Activated naive CD4-positive, alpha-beta T cell treated with anti-CD3 and anti-CD28 coated beads, Interleukin-2, amount 50 U/mL, for 72 hours (primary cell): ENCODE results near the gene RAB20. TPM values are rescaled to one million over a fixed set of nuclear protein-coding genes. Genes with fewer than 3 reads are reported as not detected.
"Not testable (repeated sequence)": the region's sequence is repeated elsewhere in the genome, so short reads cannot be mapped to it uniquely, and the experiment has no call there.

Experiments
- ATAC-seq, 2 donors: fragments of 150-1000 bp; cut with Tn5 transposase; 2 replicates each; pipeline ENCODE4 v1.10.0; 2021; ENCODE audit warnings: mild to moderate bottlenecking in 2 of 2, moderate library complexity in 2 of 2
- DNase-seq, 2 donors: peaks; one replicate each; pipeline ENCODE4 v3.0.0; 2021 to 2022; ENCODE audit warnings: low spot score in 2 of 2
- H3K27ac Mint-ChIP-seq, 2 donors: one replicate each; pipeline ENCODE4 v1.8.0; 2022; ENCODE audit warnings: mild to moderate bottlenecking in 2 of 2, mixed read lengths in 2 of 2
- H3K36me3 Mint-ChIP-seq, 2 donors: one replicate each; pipeline ENCODE4 v1.8.0; 2022; ENCODE audit warnings: mixed read lengths in 2 of 2
- H3K9me3 Mint-ChIP-seq, 2 donors: one replicate each; pipeline ENCODE4 v1.8.0; 2022; ENCODE audit warnings: mixed read lengths in 2 of 2
- total RNA-seq, 2 donors: library from RNA; stranded (reverse); gene quantifications; one replicate each; pipeline ENCODE4 v1.2.3, GENCODE V29; 2022

Gene RAB20
- total RNA-seq, 2 donors from 2014 or later: 0.30 to 18.5 TPM

DNA sequence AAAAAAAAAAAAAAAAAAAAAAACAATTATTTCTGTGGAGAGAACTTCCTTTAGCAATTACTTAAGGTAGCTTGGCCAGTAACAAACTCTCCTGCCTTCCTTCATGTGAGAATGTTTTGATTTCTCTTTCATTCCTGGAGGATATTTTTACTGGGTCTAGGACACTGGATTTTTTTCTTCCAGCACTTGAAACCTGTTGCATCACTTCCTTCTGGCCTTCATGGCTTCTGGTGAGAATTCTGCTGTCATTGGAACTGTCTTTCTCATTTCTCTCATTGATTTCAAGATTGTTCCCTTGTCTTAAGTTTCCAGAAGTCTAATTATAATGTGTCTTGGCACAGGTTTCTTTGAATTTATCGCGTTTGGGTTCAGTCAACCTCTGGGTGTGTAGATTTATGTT, 19.3 kb upstream of the RAB20 start:
- H3K36me3 Mint-ChIP-seq: no peaks in the 10 kb centered on the region
- H3K9me3 Mint-ChIP-seq: no peaks in the 10 kb centered on the region
- DNase-seq (no peak), ATAC-seq (no peak)
- H3K27ac Mint-ChIP-seq: no peak overlapping the region

DNA sequence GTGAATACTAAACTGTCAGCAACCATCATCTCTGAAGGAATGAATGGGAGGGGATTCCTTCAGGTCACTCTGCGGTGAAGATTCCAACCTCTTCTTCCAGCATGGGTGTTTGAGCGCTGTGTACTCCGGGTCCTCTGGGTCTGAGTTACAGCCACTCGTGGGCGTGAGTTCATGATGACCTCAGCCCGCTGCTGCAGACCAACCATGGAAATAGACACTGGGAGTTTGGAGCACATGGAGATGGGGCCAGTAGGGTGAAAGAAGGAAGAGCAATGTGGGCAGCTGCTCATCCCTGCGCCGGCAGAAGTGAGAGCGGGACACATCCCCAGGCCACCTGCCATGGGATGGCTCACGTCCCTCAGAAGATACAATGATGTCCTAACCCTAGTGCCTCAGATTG, 16.8 kb upstream of the RAB20 start:
- no peaks in the 10 kb centered on the region for H3K36me3 Mint-ChIP-seq
- H3K27ac Mint-ChIP-seq: no peak overlapping the region
- DNase-seq (no peak), ATAC-seq (no peak)
- no peaks in the 10 kb centered on the region for H3K9me3 Mint-ChIP-seq

DNA sequence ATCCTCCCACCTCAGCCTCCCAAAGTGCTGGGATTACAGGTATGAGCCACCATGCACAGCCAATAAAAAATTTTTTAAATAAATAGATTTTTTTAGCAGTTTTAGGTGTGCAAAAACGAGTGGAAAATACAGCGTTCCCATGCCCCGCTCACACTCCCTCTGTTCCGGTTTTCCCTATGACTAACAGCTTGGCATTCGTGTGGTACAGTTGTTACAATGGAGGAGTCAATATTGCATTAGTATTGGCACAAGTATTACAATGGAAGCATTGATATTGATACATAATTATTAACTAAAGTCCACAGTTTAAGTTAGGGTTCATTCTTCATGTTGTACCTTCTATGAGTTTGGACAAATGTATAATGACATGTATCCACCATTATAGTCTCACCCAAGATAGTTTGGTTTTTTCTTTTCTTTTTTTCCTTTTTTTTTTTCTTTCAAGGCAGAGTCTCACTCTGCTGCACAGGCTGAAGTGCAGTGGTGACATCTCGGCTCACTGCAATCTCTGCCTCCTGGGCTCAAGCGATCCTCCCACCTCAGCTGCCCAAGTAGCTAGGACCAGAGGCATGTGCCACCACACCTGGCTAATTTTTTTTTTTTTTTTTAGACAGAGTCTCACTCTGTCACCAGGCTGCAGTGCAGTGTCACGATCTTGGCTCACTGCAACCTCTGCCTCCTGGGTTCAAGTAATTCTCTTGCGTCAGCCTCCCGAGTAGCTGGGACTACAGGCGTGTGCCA, 15.4 kb upstream of the RAB20 start:
- no peaks in the 10 kb centered on the region for H3K9me3 Mint-ChIP-seq
- ATAC-seq: no peak

DNA sequence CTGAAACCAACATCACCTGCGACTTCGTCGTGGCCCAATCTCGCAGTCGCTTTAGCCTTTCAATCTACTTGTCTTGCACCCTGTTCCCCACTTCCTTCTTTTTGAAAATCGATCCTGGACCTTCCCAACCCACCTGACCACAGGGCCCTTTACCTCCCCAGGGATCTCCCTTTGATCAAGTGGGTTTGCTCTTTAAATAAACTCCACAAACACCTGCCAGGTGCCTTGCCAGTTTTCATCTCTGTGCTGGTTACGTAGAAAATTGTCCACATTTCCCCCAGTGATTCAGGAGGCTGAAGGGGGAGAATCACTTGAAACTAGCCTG, 14.5 kb upstream of the RAB20 start:
- ATAC-seq: no peak
- DNase-seq: no peak
- Mint-ChIP-seq H3K27ac (no peak overlapping the region), H3K9me3 (no peaks in the 10 kb centered on the region), H3K36me3 (no peaks in the 10 kb centered on the region)

More for the DNA sequence above, 15.4 kb upstream of the RAB20 start:
- Mint-ChIP-seq H3K36me3 (no peaks in the 10 kb centered on the region), H3K27ac (no peak overlapping the region)
- no peak for DNase-seq

DNA sequence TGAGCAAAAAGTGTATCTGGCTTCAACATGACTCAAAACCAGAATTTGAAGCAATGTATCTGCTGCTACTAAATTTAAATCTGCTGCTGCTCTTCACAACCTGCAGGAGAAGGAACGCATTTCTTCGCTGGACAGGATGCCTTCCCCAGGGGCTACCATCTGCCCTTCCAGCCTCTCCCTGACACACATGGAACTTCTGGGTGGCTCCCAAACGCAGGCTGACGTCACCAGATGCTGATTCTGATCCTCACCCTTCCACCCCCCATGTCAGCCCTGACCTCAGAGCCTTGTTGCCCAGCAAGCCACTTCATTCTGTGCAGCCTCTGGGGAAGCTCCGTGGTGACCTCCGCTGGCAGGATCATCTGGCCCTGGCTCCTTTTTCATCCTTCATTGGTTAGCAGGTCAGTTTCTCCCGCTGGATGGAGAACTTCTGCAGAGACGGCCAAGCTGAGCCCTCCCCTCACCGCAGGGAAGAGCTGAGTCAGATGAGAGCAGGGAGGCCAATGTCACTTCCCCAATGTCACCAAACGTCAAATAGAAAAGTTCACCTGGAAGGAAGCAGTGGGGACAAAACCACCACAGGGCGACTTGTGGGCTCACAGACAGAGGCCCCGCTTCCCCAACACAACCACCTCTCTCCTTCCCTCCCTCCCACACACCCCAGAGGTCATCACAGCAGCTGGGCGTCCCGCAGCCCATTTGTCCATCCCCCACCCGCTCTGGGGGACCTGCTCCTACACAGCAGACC, 14.0 kb upstream of the RAB20 start:
- Mint-ChIP-seq H3K36me3 (no peaks in the 10 kb centered on the region), H3K9me3 (no peaks in the 10 kb centered on the region), H3K27ac (no peak overlapping the region)
- DNase-seq: peak in 1 of 2 donors; percentile 6
- peak; percentile 71 to 85 for ATAC-seq

DNA sequence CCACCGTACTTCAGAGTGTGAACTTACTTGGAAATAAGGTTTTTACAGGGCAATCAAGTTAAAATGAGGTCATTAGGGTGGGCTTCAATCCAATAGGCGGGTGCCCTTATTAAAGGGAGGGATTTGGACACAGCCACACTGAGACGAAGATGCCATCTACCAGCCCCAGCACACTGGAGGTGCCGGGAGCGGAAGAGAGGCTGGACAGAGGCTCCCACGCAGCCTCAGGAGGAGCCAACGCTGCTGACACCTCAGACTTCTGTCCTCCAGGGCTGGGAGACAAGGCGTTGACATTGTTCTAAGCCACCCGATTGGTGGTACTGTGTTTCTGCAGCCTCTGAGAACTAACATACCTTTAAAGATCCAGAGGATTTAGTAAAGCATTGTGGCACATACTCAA, 12.6 kb upstream of the RAB20 start:
- H3K36me3 Mint-ChIP-seq: no peaks in the 10 kb centered on the region

DNA sequence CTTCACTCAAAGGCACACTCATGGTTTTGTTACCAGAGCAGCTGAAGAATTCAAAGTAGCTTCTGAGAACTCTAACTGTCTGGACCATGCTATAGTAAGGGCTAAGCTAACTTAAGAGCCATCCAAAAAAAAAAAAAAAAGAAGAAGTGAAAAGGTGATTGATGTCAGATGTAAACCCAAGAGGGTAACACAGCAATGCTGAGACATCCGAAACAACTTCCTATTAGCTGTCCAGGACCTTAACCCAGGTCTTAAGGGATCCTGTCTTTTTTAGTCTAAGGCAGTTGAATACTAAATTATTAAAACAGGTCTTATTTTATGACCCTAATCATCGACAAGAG, 11.2 kb upstream of the RAB20 start:
- ATAC-seq: no peak
- Mint-ChIP-seq H3K9me3 (no peaks in the 10 kb centered on the region), H3K27ac (no peak overlapping the region), H3K36me3 (no peaks in the 10 kb centered on the region)
- no peak for DNase-seq

More for the DNA sequence above, 12.6 kb upstream of the RAB20 start:
- DNase-seq (no peak), ATAC-seq (no peak)
- Mint-ChIP-seq H3K27ac (no peak overlapping the region), H3K9me3 (no peaks in the 10 kb centered on the region)

DNA sequence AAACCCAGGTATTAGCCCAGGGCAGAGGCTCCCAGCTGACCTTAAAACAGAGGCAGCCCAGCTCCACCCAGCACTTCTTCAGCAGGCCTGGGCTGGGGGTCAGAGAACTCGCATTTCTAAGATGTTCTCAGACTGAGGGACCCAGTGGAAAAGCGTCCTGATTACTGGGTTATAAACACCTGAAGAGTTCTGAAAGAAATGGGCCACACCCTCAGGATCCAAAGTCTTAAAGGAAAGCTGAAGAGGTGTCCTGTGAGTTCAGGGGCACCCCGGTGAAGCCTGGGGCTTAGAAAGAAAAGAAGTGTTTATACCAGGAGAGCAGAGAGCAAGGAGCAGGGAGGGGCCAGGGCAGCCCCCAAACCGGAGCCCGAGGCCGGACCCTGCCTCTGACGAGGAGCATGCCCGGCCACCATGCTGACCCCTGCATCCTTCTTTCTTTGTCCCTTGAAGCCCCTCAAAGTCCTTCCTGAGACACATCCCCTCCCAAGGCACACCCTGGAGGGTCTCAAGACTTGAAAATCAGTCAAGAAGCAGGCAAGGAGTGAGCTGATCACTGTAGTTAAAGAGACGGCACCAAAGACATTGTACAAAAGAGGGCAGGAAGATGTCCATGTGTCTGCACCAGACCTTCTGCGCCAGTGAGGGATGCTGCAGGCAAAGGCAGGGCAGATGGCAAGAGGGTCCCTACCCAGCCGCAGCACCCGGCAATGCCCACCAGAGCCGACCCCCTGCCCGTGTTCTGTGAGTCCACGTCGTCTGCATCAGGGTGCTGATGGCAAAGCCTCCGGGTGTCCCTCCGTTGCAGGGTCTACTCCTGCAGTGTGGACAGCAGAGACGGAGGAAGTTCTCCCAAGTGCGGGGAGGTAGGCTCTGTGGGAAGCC, 10.6 kb upstream of the RAB20 start:
- DNase-seq: no peak
- Mint-ChIP-seq H3K9me3 (no peaks in the 10 kb centered on the region), H3K27ac (no peak overlapping the region), H3K36me3 (no peaks in the 10 kb centered on the region)
- ATAC-seq: no peak

DNA sequence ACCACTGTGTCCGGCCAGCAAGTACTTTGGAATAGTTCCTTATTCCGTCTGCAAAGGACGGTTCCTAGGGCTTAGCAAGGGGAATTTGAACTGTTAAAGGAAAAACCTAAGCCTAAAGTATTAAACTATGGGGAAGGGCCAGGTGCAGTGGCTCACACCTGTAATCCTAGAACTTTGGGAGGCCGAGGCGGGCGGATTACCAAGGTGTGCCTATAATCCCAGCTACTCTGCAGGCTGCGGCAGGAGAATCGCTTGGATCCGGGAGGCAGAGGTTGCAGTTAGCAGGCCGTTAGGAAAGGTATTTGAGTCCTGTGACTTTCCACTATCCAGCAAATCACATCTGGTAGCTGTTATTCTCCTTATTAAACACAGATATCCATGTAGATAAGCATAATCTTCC, 9.4 kb upstream of the RAB20 start:
- H3K27ac Mint-ChIP-seq: no peak overlapping the region
- H3K36me3 Mint-ChIP-seq: no peaks in the 10 kb centered on the region
- ATAC-seq: no peak
- H3K9me3 Mint-ChIP-seq: no peaks in the 10 kb centered on the region
- no peak for DNase-seq

DNA sequence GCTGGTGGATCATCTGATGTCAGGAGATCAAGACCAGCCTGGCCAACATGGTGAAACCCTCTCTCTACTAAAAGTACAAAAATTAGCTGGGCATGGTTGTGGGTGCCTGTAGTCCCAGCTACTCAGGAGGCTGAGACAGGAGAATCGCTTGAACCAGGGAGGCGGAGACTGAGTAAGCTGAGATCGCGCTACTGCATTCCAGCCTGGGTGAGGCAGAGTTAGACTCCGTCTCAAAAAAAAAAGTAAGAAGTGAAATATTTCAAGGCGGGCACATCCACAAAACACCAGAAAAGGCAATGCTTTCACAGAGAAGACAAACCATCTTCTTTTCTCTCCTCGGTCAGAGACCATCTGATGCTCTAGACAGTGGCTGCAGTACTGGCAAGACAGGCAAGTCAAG, 8.4 kb upstream of the RAB20 start:
- not testable (repeated sequence) for H3K9me3 Mint-ChIP-seq, H3K27ac Mint-ChIP-seq, H3K36me3 Mint-ChIP-seq, ATAC-seq
- DNase-seq: peak in 1 of 2 donors; percentile 13

DNA sequence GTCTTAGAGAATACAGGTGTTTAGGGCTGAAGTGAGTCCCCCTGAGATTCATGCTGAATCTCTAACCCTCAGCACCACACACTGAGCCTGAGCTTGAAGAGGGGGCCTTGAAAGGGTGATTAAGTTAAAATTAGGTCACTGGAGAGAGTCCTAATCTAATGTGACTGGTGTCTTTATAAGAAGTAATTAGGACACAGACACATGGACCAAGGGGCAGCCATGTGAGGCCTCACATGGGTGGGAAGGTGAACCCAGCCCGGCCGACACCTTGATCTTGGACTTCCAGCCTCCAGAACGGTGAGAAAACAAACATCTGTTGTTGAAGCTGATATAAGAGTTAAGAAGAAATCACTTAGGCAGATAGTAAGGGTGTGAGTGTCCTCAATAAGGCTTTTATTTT, 7.1 kb upstream of the RAB20 start:
- DNase-seq (no peak), ATAC-seq (no peak)
- no peaks in the 10 kb centered on the region for H3K9me3 Mint-ChIP-seq

DNA sequence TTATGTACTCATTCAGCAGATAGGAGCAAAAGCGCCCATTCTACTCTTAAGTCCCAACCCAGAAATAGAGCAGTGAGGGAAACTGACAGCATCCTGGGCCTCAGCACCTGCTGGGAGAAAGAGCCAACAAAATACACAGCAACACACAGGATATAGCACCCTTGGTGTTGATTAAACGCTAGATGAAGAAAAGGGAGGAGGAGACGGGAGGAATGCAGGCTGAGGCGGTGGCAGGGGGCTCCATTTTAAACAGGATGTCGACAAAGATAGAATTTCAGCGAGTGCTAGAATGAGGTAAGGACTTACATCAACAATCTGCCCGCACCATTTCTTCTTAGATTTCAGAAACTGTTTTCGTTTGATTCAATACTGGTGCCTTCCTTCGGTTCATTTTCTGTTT, 4.6 kb upstream of the RAB20 start:
- DNase-seq (no peak), ATAC-seq (no peak)
- H3K9me3 Mint-ChIP-seq: no peaks in the 10 kb centered on the region
- no peak overlapping the region for H3K27ac Mint-ChIP-seq
- peaks cover 0 to 6% of the 10 kb centered on the region in 2 donors for H3K36me3 Mint-ChIP-seq

More for the DNA sequence above, 7.1 kb upstream of the RAB20 start:
- Mint-ChIP-seq H3K36me3 (no peaks in the 10 kb centered on the region), H3K27ac (no peak overlapping the region)

DNA sequence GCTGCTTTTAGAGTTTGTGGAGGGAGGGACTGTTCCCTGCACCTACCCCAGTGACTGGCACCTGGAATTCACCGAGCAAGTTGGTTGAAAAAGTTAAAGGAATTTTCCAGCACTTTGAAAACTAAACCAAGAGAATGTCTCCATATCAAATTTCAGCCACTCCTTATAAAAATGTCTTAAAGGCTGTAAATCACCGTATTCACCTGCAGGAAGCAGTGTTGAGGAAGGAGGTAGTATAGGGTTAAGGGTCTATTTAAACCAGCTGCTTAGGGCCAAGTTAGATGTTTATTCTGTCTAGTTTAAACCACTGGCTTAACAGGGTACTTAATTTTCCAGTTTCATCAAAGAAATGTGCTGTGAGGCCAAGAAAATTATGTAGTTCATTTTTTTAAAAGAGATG, 3.8 kb upstream of the RAB20 start:
- Mint-ChIP-seq H3K9me3 (no peaks in the 10 kb centered on the region), H3K36me3 (peaks cover 0 to 6% of the 10 kb centered on the region in 2 donors), H3K27ac (no peak overlapping the region)
- ATAC-seq (no peak), DNase-seq (no peak)

DNA sequence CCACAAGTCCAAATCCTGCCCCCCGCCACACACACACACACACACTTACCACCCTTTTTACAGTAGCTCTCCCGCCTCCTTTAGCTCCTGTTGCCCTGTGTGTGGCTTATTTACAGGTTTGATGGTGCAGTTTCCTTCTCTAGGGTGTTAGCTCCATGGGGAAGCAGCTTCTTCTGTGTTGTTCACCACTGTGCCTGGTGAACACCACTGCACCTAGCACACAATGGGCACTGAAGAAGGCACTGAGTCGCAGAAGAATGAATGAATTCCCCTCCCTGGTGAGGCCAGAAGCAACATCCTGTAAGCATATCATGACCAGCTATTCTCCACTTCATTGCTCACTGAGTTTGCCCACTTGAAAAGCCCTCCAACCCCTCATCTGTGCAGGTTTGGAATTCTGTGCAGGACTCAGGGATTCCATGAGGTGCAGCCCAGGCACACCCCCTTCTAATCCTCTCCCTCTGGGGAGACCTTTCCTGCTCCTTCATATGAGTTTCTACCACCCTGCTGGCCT, 3.0 kb upstream of the RAB20 start:
- Mint-ChIP-seq H3K9me3 (no peaks in the 10 kb centered on the region), H3K27ac (no peak overlapping the region), H3K36me3 (peaks cover 0 to 6% of the 10 kb centered on the region in 2 donors)
- ATAC-seq (no peak), DNase-seq (no peak)

DNA sequence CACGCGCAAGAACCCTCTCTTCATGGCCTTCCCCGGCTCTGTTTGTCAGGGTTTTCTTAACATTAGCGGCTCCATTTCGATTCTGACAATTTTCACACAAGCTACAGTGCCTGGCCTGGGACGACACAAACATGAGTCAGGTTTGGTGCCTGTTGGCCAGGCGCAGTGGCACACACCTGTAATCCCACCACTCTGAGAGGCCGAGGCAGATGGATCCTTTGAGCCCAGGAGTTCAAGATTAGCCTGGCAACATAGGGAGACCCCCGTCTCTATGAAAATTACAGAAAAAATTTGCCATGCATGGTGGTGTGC, 1.9 kb upstream of the RAB20 start:
- no peak overlapping the region for H3K27ac Mint-ChIP-seq
- H3K9me3 Mint-ChIP-seq: no peaks in the 10 kb centered on the region
- peaks cover 0 to 6% of the 10 kb centered on the region in 2 donors for H3K36me3 Mint-ChIP-seq
- ATAC-seq (no peak), DNase-seq (no peak)

DNA sequence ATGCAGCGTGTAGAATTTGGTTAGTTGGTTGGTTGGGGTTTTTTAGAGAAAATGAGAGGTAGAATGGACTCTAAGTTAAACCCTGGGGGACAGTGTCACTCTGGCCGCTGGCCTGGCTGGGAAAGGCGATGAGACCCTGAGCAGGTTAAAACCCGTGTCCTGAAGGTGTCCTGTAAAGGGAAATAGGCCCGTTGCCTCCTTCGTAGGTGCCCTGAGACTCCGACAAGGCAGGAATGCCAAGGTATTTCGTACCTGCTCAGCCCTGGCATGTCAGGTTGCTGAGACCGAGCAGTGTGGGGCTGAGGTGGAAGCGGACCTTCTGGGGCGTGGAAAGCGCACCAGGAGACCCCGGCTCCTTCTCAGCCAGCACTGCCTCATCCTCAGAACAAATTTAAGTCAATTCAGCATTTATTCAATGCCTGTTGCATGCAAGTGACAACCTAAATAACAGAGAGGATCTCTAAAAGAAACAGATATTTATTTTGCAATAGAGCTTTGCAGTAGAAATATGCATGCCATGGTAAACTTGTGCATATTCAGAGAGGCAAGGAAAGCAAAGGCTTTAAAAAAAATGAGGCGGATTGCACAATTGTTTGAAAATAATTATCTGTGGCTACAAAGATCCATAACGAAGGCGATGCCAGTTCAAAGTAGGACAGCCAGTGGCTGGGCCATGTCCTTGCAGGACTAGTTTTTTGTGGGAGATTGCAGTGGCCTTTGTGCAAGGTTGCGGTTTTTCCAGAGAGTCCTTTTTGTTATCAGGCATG, 1.4 kb upstream of the RAB20 start:
- no peak for ATAC-seq
- DNase-seq: no peak
- Mint-ChIP-seq H3K27ac (no peak overlapping the region), H3K9me3 (no peaks in the 10 kb centered on the region), H3K36me3 (peaks cover 0 to 6% of the 10 kb centered on the region in 2 donors)
